Activated T-cell treated with anti-CD3 and anti-CD28 coated beads, Interleukin-2, amount 50 U/mL, for 1 hour (primary cell): ENCODE results near the gene ANO8.
"Not testable (repeated sequence)": the region's sequence is repeated elsewhere in the genome, so short reads cannot be mapped to it uniquely, and the experiment has no call there.

Experiments used
- DNase-seq: peaks from one replicate; pipeline ENCODE4 v3.0.0-alpha.2; 2020

The ANO8 gene, protein sequence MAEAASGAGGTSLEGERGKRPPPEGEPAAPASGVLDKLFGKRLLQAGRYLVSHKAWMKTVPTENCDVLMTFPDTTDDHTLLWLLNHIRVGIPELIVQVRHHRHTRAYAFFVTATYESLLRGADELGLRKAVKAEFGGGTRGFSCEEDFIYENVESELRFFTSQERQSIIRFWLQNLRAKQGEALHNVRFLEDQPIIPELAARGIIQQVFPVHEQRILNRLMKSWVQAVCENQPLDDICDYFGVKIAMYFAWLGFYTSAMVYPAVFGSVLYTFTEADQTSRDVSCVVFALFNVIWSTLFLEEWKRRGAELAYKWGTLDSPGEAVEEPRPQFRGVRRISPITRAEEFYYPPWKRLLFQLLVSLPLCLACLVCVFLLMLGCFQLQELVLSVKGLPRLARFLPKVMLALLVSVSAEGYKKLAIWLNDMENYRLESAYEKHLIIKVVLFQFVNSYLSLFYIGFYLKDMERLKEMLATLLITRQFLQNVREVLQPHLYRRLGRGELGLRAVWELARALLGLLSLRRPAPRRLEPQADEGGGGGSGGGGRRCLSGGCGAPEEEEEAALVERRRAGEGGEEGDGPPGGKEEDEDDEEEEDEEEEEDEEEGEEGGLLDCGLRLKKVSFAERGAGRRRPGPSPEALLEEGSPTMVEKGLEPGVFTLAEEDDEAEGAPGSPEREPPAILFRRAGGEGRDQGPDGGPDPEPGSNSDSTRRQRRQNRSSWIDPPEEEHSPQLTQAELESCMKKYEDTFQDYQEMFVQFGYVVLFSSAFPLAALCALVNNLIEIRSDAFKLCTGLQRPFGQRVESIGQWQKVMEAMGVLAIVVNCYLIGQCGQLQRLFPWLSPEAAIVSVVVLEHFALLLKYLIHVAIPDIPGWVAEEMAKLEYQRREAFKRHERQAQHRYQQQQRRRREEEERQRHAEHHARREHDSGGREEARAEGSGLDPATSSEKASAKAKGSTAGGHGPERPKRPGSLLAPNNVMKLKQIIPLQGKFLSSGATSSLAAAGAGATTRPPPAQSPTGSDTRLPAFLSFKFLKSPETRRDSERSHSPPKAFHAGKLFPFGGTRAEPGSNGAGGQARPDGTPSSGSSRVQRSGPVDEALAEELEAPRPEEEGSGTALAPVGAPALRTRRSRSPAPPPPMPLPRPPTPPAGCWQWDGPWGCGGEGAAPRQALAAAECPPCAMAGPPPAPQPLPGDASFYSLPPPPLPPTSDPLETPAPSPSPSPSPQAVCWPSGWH

DNA sequence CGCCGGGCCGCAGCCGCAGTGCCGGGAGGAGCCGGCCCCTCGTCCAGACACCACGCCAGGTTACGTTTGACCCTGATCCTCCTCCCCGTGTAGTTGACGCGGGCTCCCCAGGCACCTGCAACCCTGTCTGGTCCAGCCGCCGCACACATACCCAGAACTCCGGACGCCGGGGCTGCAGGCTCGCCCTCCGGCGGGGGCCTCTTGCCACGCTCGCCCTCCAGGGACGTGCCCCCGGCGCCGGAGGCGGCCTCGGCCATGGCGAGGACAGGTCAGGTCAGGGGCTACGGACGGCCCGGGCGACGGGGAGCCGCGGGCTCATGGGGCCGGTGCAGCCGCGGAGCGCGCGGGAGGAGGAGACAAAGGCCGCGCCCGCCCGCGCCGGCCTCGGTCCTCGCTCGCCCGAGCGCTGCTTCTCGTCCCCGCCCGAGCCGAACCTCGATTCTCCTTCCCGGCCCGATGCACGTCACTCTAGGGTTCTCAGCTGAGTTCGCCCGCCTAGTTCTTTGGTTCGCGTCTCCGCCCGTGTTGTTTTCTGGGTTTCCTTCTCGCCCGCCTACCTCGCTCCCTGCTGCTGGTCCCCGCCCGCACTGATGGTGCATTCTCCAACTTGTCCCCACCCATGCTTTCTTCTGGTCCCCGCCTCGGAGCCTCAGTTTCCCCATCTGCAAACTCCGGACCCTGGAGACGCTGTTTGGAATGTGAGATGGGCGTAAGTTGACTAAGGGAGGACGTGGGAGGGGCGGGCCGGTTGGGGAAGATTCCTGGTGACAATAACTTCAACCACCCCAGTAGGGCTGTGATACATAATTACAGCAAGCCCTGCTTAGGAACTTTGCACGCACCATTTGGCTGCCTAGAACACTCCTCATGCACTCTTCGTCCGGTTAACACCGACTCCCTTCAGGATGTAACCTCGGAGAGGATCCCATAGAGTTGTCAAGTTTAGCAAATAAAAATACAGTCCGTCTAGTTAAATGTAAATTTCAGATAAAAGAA is at the start of gene ANO8:
TSS of gene ANO8 (minus strand) at position 442 of the 996 bp plus-strand sequence. CDS start at position 257, 185 bp downstream.
- DNase-seq: peak; percentile 96

- no peak for DNase-seq
These were observed 45.9 kb upstream of the ANO8 start for GRCh38 chr19:17380426-17381138.

GRCh38 chr19:17379221-17379631 is 44.6 kb upstream of the ANO8 start:
- no peak for DNase-seq

GRCh38 chr19:17378271-17378670 is 43.6 kb upstream of the ANO8 start:
- no peak for DNase-seq

DNA sequence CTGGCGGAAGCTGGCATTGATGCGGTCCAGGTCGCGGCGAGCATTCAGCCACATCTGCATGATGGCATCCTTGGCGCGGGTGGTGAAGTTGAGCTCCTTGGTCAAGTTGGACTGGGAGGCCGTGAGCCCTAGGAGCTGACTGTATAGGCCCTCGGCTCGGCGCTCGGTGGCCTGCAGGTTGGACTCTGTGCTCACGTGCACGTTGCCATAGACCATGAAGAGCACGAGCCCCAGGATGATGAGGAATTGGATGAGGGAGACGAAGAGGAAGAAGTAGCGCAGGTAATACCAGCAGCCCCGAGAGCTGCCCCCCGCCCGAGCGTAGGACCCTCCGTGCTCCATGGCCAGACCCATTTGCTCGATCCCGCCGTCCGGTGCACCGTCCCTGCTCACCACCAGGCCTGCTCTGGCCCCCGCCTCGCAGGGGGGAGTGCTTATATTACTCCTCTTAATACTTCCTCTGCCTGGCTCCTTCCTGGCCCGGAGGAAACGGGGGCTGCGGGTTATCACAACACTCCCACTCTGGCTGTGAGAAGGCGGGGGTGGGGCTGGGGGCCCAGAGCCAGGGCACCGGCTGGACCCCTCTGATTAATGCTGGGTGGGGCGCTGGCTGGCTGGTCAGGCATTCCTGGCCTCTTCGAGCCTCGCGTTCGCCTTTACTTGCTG is 42.4 kb upstream of the ANO8 start, which contains the start of gene PLVAP:
TSS of gene PLVAP (minus strand) at position 408 of the 666 bp plus-strand sequence. CDS start at position 354, 54 bp downstream.
- no peak for DNase-seq

DNA sequence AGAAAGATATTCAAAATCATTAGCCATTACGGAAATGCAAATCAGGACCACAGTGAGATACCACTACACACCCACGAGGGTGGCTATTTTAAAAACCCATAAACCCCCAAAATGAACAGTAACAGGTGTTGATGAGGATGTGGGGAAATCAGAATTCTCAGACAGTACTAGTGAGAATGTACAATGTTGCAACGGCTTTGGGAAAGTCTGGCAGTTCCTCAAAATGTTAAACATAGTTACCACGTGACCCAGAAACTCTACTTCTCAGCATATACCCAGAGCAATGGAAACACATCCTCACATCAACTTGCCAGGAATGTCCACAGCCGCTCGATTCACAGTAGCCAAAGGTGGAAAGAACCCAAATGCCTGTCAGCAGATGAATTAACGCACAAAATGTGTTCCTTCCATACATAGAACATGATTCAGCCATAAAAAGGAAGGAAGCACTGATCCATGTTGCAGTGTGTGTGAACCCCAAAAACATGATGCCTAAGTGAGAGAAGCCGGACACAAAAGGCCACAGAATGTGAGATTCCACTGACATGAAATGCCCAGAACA is 35.5 kb upstream of the ANO8 start:
- DNase-seq: no peak

GRCh38 chr19:17365361-17365760 is 30.7 kb upstream of the ANO8 start:
- no peak for DNase-seq

- not testable (repeated sequence) for DNase-seq
These were observed 29.4 kb upstream of the ANO8 start for GRCh38 chr19:17363852-17364605.

GRCh38 chr19:17359905-17360800 is 25.5 kb upstream of the ANO8 start:
- no peak for DNase-seq

DNA sequence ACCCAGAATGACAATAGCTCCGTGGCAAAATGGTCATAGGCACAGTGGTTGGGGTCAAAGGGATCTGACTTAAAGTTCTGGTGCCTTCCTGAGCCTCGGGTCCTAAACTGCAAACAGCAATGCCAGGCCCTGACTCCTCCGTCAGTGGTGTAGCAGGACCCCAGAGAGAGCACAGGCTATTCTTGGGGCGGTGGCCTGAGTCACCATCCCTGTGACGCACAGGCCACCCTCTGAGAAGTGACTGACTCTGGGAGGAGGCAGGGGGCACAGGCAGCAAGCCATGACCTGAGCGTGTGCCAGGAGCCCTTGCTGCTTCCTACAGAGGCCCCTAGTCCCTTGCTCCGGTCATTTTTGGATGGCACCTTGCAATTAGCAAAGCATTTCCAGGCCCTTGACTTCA is 23.7 kb upstream of the ANO8 start:
- DNase-seq: no peak

GRCh38 chr19:17357724-17358123 is 23.1 kb upstream of the ANO8 start:
- DNase-seq: no peak

GRCh38 chr19:17357078-17357666 is 22.5 kb upstream of the ANO8 start:
- no peak for DNase-seq

GRCh38 chr19:17353386-17353785 is 18.7 kb upstream of the ANO8 start:
- DNase-seq: no peak

GRCh38 chr19:17352608-17353280 is 18.1 kb upstream of the ANO8 start:
- no peak for DNase-seq

DNA sequence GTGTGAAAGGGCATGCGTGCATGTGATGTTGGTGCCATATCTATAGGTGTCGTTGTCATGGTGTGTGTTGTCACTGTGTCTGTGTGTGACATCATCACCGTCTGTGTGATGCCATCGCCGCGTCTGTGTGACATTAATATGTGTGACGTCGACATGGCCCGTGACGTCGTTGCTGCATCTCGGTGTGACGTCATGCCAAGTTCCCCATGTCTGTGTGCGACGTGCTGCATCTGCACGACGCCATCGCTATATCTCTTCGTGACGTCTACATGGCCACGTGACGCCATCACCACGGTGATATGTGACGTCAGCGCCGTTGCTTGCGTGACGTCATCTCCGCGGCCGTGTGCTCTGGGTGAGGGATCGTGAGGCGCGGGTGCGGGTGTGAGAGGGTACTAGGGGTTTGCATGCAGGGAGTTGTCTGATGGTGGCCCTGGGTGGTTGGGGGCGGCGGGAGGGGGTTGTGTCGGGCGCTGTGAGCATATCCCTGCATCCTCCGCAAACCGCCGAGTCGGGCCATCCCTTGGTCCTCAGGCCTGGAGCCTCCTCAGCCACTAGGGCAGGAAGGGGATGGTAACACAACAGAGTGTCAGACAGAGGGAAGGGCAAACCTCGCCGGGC is 17.3 kb upstream of the ANO8 start:
- DNase-seq: no peak

DNA sequence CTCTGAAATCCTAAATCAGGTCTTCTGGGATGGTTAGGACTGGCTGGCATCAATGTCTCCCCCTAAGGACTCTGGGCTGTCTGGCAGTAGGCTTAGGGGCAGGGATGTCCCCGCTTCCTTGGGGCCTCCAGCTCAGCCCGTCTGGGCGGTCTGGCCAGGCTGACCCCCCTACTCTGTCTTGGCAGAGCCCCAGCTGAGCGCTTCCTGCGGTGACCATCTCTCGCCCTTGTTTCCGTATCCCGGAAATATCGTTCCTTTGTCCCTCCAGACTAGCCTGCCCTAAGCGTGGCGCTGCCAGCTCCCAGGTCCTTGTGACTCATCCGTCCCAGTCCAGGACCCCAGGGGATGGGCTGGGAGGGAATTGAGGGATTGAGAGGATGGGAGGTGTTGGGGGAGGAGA is 14.0 kb upstream of the ANO8 start:
- no peak for DNase-seq

- DNase-seq: no peak
These were observed 13.2 kb upstream of the ANO8 start for GRCh38 chr19:17347877-17348276.
